Subcutaneous abdominal adipose tissue (tissue), 5 donors: ENCODE data around the gene AGBL1.

Experiments
- H3K27ac ChIP-seq: one replicate; pipeline ENCODE4 v1.7.0; 2013; ENCODE audit warnings: low read depth, mild to moderate bottlenecking, inconsistent platforms, low read length, moderate library complexity
- H3K27me3 ChIP-seq, 5 donors: one replicate each; pipeline ENCODE4 v1.7.0; 2013; ENCODE audit warnings: low read length in 5 of 5, inconsistent platforms in 1 of 5; ENCODE audit not compliant: control insufficient read depth in 5 of 5, insufficient read depth in 4 of 5
- H3K36me3 ChIP-seq, 5 donors: one replicate each; pipeline ENCODE4 v1.7.0; 2013; ENCODE audit warnings: low read length in 5 of 5; ENCODE audit not compliant: control insufficient read depth in 5 of 5, insufficient read depth in 5 of 5
- H3K4me1 ChIP-seq, 5 donors: one replicate each; pipeline ENCODE4 v1.7.0; 2013; ENCODE audit warnings: low read length in 5 of 5, mild to moderate bottlenecking in 3 of 5, moderate library complexity in 1 of 5; ENCODE audit not compliant: control insufficient read depth in 5 of 5, insufficient read depth in 5 of 5
- H3K4me3 ChIP-seq, 5 donors: one replicate each; pipeline ENCODE4 v1.7.0; 2013; ENCODE audit warnings: low read length in 5 of 5, low read depth in 1 of 5
- H3K9ac ChIP-seq, 5 donors: one replicate each; pipeline ENCODE4 v1.7.0; 2013; ENCODE audit warnings: low read length in 5 of 5, mild to moderate bottlenecking in 4 of 5, moderate library complexity in 3 of 5
- H3K9me3 ChIP-seq, 5 donors: one replicate each; pipeline ENCODE4 v1.7.0; 2013; ENCODE audit warnings: low read length in 5 of 5; ENCODE audit not compliant: control insufficient read depth in 5 of 5
- donor health status: healthy.
- donor health status: healthy.
- donor health status: healthy.
- donor health status: healthy.
- donor health status: healthy.

AGBL1 gene

GRCh38 chr15:86541540-86541939 lies 461.9 kb downstream of the AGBL1 start:
- H3K4me3 ChIP-seq = no peak overlapping the region
- H3K36me3 ChIP-seq = no peaks in the 10 kb centered on the region
- no peaks in the 10 kb centered on the region for H3K4me1 ChIP-seq
- H3K27ac ChIP-seq = no peak overlapping the region
- H3K27me3 ChIP-seq = peaks cover 0 to 2% (median 0%) of the 10 kb centered on the region in 5 donors
- no peaks in the 10 kb centered on the region for H3K9me3 ChIP-seq
- H3K9ac ChIP-seq = no peak overlapping the region

GRCh38 chr15:86550075-86550474 lies 470.4 kb downstream of the AGBL1 start:
- Histone ChIP-seq H3K9ac (no peak overlapping the region), H3K9me3 (no peaks in the 10 kb centered on the region), H3K4me3 (no peak overlapping the region), H3K36me3 (no peaks in the 10 kb centered on the region), H3K27ac (no peak overlapping the region), H3K4me1 (no peaks in the 10 kb centered on the region), H3K27me3 (no peaks in the 10 kb centered on the region)

GRCh38 chr15:86553108-86553507 lies 473.4 kb downstream of the AGBL1 start:
- no peak overlapping the region for H3K9ac ChIP-seq
- no peaks in the 10 kb centered on the region for H3K9me3 ChIP-seq
- H3K4me1 ChIP-seq = no peaks in the 10 kb centered on the region
- H3K27ac ChIP-seq = no peak overlapping the region
- H3K36me3 ChIP-seq = no peaks in the 10 kb centered on the region
- H3K4me3 ChIP-seq = no peak overlapping the region
- H3K27me3 ChIP-seq = no peaks in the 10 kb centered on the region

- no peak overlapping the region for H3K9ac ChIP-seq
- no peaks in the 10 kb centered on the region for H3K36me3 ChIP-seq
- H3K9me3 ChIP-seq = no peaks in the 10 kb centered on the region
- no peaks in the 10 kb centered on the region for H3K27me3 ChIP-seq
- H3K27ac ChIP-seq = no peak overlapping the region
- no peak overlapping the region for H3K4me3 ChIP-seq
- H3K4me1 ChIP-seq = no peaks in the 10 kb centered on the region
Observed at GRCh38 chr15:86555098-86555497, 475.4 kb downstream of the AGBL1 start.

DNA sequence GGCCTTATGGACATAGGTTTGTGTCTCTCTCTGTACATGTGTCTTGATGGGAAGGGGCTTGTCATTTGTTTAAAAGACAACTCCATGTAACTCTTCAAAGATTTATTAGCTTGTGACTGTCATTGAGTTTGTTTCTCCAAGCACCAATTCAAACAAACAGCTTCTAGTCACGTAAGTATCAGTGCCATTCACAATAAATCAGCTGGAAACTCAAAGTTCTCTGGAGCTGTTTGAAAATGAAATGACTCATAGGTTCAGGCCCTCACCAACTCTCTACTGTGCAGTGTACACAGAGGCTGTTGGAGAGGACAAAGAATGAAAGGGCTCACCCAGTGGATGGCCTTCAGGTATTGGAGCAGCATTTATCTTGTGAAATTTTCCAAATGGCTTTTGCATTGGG lies 476.3 kb downstream of the AGBL1 start:
- no peak overlapping the region for H3K4me3 ChIP-seq
- no peaks in the 10 kb centered on the region for H3K4me1 ChIP-seq
- H3K9me3 ChIP-seq = peaks cover 0 to 2% (median 0%) of the 10 kb centered on the region in 5 donors
- H3K27me3 ChIP-seq = no peaks in the 10 kb centered on the region
- no peaks in the 10 kb centered on the region for H3K36me3 ChIP-seq
- no peak overlapping the region for H3K27ac ChIP-seq
- no peak overlapping the region for H3K9ac ChIP-seq

DNA sequence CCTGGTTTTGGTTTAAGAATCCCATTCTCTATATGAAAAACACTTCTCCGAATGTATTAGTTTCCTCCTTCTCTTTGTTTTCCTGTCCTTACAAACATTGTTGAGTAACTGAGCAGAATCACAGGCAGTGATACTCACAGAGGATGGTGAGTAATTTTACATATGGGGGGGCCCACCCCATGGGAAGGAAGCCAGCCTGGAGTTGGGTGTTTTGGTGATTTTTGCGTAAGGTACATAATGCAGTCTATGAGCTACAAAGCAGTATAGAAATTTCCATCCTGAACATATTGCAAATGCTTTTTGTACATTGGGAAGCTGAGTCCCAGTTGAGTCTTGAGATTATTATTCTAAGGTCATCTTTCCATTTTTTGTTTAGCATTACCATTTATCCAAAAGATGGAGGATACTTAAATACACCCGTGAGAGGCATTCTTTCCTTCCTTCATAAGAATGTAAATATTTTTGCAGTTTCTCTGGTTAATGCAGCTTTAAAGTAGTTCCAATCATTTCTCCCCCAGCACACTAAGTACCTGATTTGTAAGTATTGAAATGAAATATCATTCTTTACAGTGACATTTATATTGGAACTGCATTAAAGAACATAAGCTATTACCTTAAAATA lies 476.8 kb downstream of the AGBL1 start:
- Histone ChIP-seq H3K36me3 (no peaks in the 10 kb centered on the region), H3K9ac (no peak overlapping the region), H3K4me3 (no peak overlapping the region), H3K27ac (no peak overlapping the region), H3K9me3 (peaks cover 0 to 2% (median 0%) of the 10 kb centered on the region in 5 donors), H3K27me3 (no peaks in the 10 kb centered on the region), H3K4me1 (no peaks in the 10 kb centered on the region)

DNA sequence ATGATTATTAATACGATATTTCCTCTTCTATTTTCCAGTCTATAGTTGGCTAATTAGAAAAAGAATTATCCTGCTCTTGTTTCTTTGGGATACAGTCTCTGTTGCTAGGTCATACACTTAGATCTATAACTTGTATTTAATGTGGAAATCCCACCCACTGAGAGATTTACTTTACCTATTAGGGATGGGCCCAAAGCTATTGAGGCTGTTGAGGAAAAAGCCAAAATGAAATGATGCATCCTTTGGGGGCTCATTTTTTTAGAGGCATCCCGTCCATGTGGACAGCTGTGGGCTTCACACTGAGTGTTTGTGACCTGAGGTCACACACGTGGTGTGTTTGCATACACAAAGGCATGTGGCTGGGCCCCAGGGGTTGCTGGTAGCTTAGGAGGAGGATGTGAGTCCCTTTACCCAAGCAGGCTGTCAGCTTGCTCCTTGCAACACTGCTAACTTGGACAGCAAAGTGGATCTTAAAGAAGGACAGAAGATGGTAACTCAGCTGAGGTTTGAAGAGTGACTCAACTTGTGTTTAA lies 477.4 kb downstream of the AGBL1 start:
- H3K4me3 ChIP-seq = no peak overlapping the region
- H3K27ac ChIP-seq = no peak overlapping the region
- H3K27me3 ChIP-seq = no peaks in the 10 kb centered on the region
- peaks cover 0 to 2% (median 0%) of the 10 kb centered on the region in 5 donors for H3K9me3 ChIP-seq
- no peaks in the 10 kb centered on the region for H3K4me1 ChIP-seq
- no peaks in the 10 kb centered on the region for H3K36me3 ChIP-seq
- H3K9ac ChIP-seq = no peak overlapping the region

DNA sequence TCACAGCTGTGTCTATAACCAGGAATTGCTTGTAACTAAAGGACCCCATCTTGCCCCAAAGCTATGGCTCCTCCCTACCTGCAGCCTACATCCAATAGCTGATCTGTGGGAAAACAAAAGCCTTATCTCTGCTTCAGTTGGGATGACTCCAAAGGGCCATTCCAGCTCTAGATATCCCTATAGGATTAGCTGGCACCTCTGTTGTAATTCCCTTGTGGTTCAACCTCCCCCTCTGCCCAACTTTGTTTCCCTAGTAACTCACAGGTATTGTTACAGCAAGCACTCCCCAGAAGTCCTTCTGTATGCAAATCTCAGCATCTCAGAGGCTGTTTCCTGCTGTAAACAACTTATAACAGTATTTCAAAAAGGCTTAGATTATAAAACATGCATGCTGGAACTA lies 478.6 kb downstream of the AGBL1 start:
- H3K36me3 ChIP-seq = no peaks in the 10 kb centered on the region
- H3K4me3 ChIP-seq = no peak overlapping the region
- no peak overlapping the region for H3K27ac ChIP-seq
- no peak overlapping the region for H3K9ac ChIP-seq
- no peaks in the 10 kb centered on the region for H3K4me1 ChIP-seq
- H3K9me3 ChIP-seq = peaks cover 0 to 2% (median 0%) of the 10 kb centered on the region in 5 donors
- H3K27me3 ChIP-seq = no peaks in the 10 kb centered on the region

GRCh38 chr15:86558686-86559085 lies 479.0 kb downstream of the AGBL1 start:
- H3K36me3 ChIP-seq = no peaks in the 10 kb centered on the region
- no peak overlapping the region for H3K4me3 ChIP-seq
- no peaks in the 10 kb centered on the region for H3K4me1 ChIP-seq
- H3K9ac ChIP-seq = no peak overlapping the region
- peaks cover 0 to 2% (median 0%) of the 10 kb centered on the region in 5 donors for H3K9me3 ChIP-seq
- no peak overlapping the region for H3K27ac ChIP-seq
- no peaks in the 10 kb centered on the region for H3K27me3 ChIP-seq

GRCh38 chr15:86568378-86568777 lies 488.7 kb downstream of the AGBL1 start:
- peaks cover 0 to 7% (median 4%) of the 10 kb centered on the region in 5 donors for H3K27me3 ChIP-seq
- H3K9ac ChIP-seq = no peak overlapping the region
- H3K4me3 ChIP-seq = no peak overlapping the region
- peaks cover 0 to 10% (median 5%) of the 10 kb centered on the region in 5 donors for H3K9me3 ChIP-seq
- H3K27ac ChIP-seq = no peak overlapping the region
- H3K4me1 ChIP-seq = no peaks in the 10 kb centered on the region
- no peaks in the 10 kb centered on the region for H3K36me3 ChIP-seq
